GM19324 (cell line): ENCODE results near the gene IQSEC3.

Source experiments
- ATAC-seq: cut with Tn5 transposase; IDR thresholded peaks from one replicate; pipeline ENCODE4 v1.9.1; 2021; ENCODE audit warnings: mild to moderate bottlenecking, moderate library complexity; ENCODE audit not compliant: unreplicated experiment, low FRiP score

IQSEC3 gene

DNA sequence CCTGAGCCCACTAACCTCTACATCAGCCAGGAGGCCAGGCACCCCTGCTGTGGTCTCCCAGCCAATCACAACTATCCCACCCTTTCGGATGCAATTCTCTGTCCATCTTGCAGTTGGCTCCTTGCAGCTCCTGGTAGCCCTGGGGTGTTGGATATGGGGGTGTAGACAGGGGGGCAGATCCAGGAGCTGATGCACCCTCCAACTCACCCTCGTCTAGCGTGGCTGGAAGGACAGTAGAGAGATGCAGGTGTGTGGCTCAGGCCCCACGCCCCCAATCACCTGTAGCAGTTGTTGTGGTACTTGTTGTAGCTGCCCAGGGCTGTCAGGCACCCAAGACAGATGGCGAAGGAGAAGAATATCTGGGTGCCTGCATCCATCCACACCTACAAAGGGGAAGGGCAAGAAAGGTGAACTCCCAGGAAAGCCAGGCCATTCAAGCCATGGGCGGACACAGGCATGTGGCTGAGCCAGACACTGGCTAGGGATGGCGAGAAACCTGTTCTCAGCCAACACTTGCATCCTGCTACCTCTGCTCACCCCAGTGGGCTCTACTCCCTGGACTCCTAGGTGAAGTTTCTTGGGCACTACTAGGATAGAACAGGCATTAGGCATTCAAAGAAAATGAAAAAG is 160.8 kb downstream of the IQSEC3 start:
- ATAC-seq = no peak
